Immature natural killer cell (primary cell): ENCODE measurements around the gene MRGPRD. TPM values are rescaled to one million over a fixed set of nuclear protein-coding genes. Genes with fewer than 3 reads are reported as not detected.

Experiments
- DNase-seq, 3 donors: peaks; one replicate each; pipeline ENCODE4 v3.0.0; 2022; ENCODE audit warnings: mixed read lengths in 1 of 3
- H3K27ac Mint-ChIP-seq, 6 donors: one replicate each; pipeline ENCODE4 v1.8.0; 2020; ENCODE audit warnings: mixed read lengths in 6 of 6, mild to moderate bottlenecking in 5 of 6, inconsistent platforms in 4 of 6, moderate library complexity in 3 of 6
- H3K27me3 Mint-ChIP-seq, 3 donors: one replicate each; pipeline ENCODE4 v1.8.0; 2020 to 2021; ENCODE audit warnings: low read depth in 3 of 3, mild to moderate bottlenecking in 3 of 3, mixed read lengths in 3 of 3, moderate library complexity in 3 of 3, inconsistent platforms in 1 of 3
- H3K36me3 Mint-ChIP-seq, 3 donors: one replicate each; pipeline ENCODE4 v1.8.0; 2020; ENCODE audit warnings: mixed read lengths in 3 of 3, inconsistent platforms in 2 of 3, mild to moderate bottlenecking in 2 of 3
- H3K4me1 Mint-ChIP-seq, 2 donors: one replicate each; pipeline ENCODE4 v1.8.0; 2020; ENCODE audit warnings: inconsistent platforms in 2 of 2, mild to moderate bottlenecking in 2 of 2, mixed read lengths in 2 of 2, moderate library complexity in 1 of 2
- H3K4me3 Mint-ChIP-seq, 5 donors: one replicate each; pipeline ENCODE4 v1.8.0; 2020; ENCODE audit warnings: mild to moderate bottlenecking in 5 of 5, mixed read lengths in 5 of 5, inconsistent platforms in 3 of 5, moderate library complexity in 3 of 5
- H3K9me3 Mint-ChIP-seq, 6 donors: one replicate each; pipeline ENCODE4 v1.8.0; 2020; ENCODE audit warnings: mild to moderate bottlenecking in 6 of 6, mixed read lengths in 6 of 6, inconsistent platforms in 4 of 6, moderate library complexity in 3 of 6
- polyA plus RNA-seq, 3 donors: library from polyadenylated mRNA; unstranded; fragments of 300-500 nt; fragmentation: Illumina TruSeq; gene quantifications; one replicate each; pipeline ENCODE4 v1.2.3, GENCODE V29; 2021

The MRGPRD gene
- polyA plus RNA-seq, 3 donors from 2014 or later = not detected

DNA sequence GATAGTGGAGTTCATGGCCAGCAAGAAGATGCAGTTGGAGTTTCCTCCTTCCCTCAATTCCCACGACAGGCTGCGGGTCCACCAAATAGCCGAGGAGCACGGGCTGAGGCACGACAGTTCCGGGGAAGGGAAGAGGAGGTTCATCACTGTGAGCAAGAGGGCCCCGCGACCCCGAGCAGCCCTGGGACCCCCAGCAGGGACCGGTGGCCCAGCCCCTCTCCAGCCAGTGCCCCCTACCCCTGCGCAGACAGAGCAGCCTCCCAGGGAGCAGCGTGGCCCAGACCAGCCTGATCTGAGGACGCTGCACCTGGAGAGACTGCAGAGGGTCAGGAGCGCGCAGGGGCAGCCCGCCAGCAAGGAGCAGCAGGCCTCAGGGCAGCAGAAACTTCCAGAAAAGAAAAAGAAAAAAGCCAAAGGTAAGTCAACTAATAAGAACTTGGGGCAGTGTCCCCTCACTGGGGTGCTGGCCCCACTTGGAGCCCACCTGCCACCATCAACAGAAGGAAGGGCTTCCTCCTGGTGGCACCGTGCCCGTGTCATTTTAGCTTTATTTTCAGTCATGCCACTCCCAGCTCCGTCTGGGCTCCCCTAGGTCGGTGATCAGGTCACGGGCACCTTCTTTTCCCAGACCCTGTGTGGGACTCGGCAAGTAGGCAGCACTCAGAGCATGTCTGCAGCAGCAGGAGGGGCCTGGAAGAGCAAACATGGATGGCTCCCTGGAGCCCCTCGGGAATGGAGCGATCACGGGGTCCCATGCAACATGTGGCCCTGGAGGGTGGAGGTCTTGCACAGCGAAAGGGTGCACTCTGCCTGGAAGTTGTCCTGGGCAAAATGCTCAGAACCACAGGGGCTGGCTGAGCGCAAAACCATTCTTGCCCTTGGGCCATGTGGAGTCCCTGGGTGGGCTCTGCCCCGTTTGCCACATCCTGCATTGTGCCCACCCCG lies 43.8 kb downstream of the MRGPRD start:
- DNase-seq = no peak
- H3K9me3 Mint-ChIP-seq = no peaks in the 10 kb centered on the region
- peaks cover 0 to 6% (median 0%) of the 10 kb centered on the region in 3 donors for H3K36me3 Mint-ChIP-seq
- peaks cover 0 to 2% of the 10 kb centered on the region in 2 donors for H3K4me1 Mint-ChIP-seq
- no peak overlapping the region for H3K27ac Mint-ChIP-seq
- peaks cover 0 to 1% (median 0%) of the 10 kb centered on the region in 3 donors for H3K27me3 Mint-ChIP-seq
- no peak overlapping the region for H3K4me3 Mint-ChIP-seq

DNA sequence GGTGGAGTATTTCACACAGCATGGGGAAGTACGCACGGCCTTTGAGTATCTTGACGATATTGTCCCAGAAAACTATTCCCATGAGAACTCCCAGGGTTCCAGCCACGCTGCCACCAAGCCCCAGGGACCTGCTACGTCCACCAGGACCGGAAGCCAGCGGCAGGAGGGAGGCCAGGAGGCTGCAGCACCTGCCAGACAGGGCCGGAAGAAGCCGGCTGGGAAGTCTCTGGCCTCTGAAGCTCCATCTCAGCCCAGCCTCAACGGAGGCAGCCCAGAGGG lies 44.5 kb downstream of the MRGPRD start:
- Mint-ChIP-seq H3K27ac (no peak overlapping the region), H3K36me3 (peaks cover 0 to 10% (median 0%) of the 10 kb centered on the region in 3 donors), H3K9me3 (no peaks in the 10 kb centered on the region), H3K27me3 (peaks cover 0 to 4% (median 0%) of the 10 kb centered on the region in 3 donors), H3K4me3 (no peak overlapping the region), H3K4me1 (peaks cover 0 to 2% of the 10 kb centered on the region in 2 donors)
- DNase-seq = no peak

DNA sequence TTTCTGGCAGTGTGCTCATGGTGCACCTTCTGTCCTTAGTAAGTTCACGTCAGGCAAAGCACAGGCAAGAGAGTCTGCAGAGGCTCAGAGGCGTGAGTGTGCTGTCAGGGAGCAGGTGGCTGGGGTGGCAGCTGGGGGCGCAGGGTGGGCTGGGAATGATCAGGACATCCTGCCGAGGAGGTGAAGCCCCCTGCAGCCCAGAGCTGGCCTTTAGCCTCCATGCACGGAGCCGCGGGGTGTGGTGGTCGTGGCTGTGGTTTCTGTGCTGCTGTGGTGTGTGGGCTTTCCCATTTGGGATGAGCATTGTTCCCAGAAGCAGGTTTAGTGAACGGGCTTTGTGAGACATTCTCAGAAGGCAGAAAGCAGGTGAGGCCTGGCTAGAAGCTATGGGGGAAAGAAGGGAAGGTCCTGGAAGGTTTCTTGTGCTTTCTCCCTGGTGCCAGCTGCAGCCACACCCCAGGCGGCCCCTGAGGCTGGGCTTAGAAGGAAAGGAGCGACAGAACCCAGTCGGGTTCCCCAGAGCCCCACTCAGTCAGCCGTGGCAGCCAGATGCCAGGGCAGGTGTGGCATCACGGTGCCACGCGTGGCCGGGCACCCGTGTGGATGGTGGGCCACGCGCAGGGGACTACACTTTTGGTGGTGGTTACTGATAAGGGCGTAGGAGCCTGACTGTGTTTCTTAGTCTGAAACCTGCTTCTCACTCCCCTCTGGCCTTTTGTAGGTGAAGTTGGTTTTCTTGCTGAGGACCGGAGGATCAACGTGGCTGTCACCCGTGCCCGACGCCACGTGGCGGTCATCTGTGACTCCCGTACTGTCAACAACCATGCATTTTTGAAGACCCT lies 45.0 kb downstream of the MRGPRD start:
- no peak for DNase-seq
- peak overlapping the region in 1 of 6 donors; percentile 40 for H3K27ac Mint-ChIP-seq
- H3K36me3 Mint-ChIP-seq = peaks cover 0 to 10% (median 0%) of the 10 kb centered on the region in 3 donors
- H3K4me3 Mint-ChIP-seq = no peak overlapping the region
- H3K27me3 Mint-ChIP-seq = peaks cover 0 to 4% (median 0%) of the 10 kb centered on the region in 3 donors
- peaks cover 0 to 2% of the 10 kb centered on the region in 2 donors for H3K4me1 Mint-ChIP-seq
- H3K9me3 Mint-ChIP-seq = no peaks in the 10 kb centered on the region

DNA sequence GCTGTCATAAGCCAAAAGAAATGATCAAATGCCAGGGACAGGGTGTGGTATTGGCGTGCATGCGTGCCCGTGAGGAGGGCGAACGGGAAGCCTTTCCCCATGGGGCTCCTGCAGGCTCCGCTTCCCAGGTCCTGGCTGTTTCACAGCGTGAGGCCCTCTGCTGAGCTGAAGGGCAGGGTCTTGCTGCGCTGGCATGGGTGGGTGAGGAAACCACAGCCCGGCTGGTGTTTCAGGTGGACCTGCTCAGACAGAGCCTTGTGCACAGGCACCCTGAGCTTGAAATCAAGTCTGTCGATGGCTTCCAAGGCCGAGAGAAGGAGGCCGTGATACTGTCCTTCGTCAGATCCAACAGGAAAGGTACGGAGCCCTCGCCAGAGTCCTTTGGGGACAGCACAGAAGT lies 45.7 kb downstream of the MRGPRD start:
- no peak overlapping the region for H3K4me3 Mint-ChIP-seq
- H3K27me3 Mint-ChIP-seq = peaks cover 0 to 4% (median 0%) of the 10 kb centered on the region in 3 donors
- DNase-seq = no peak
- H3K36me3 Mint-ChIP-seq = peaks cover 6 to 15% (median 6%) of the 10 kb centered on the region in 3 donors
- no peaks in the 10 kb centered on the region for H3K9me3 Mint-ChIP-seq
- peaks cover 0 to 2% of the 10 kb centered on the region in 2 donors for H3K4me1 Mint-ChIP-seq
- H3K27ac Mint-ChIP-seq = no peak overlapping the region

DNA sequence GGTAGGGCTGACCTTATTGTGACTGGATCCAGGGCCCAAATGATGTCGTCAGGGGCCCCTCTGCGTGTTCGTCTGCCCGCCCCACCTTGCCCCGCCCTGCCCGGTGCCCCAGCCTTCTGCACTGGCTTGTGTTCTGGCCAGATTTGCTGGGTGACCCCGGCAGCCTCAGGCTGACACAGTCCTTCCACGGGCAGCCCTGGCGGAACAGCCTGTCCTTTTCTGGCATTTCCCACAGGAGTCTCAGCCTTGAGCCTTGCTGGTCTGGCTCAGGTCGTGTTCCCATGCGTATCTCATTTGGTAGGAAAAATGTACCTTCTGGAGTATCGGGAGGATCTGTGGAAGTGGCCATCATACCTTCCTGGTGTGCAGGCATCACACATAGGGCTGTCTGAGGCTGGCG lies 46.1 kb downstream of the MRGPRD start:
- Mint-ChIP-seq H3K4me1 (peaks cover 0 to 2% of the 10 kb centered on the region in 2 donors), H3K27ac (no peak overlapping the region), H3K9me3 (no peaks in the 10 kb centered on the region), H3K36me3 (peaks cover 7 to 18% (median 7%) of the 10 kb centered on the region in 3 donors), H3K27me3 (peaks cover 0 to 4% (median 0%) of the 10 kb centered on the region in 3 donors), H3K4me3 (no peak overlapping the region)
- no peak for DNase-seq

DNA sequence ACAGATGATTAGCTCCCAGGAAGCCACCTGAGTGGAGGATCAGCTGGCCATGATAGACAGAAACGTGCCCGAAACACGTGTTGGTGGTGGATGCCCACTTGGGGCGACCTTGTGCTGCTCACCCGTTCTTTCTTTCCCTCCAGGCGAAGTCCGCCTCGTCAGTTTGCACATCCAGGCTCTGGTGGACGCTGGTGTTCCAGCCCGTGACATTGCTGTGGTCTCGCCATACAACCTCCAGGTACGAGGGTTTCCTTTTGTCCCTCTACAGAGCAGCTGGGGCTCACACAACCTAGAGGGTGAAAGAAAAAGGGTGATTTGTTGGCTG lies 46.5 kb downstream of the MRGPRD start:
- H3K4me3 Mint-ChIP-seq = no peak overlapping the region
- DNase-seq = no peak
- peaks cover 0 to 4% (median 0%) of the 10 kb centered on the region in 3 donors for H3K27me3 Mint-ChIP-seq
- H3K4me1 Mint-ChIP-seq = peaks cover 0 to 2% of the 10 kb centered on the region in 2 donors
- H3K27ac Mint-ChIP-seq = peak overlapping the region in 1 of 6 donors; percentile 45
- H3K9me3 Mint-ChIP-seq = no peaks in the 10 kb centered on the region
- peaks cover 7 to 21% (median 7%) of the 10 kb centered on the region in 3 donors for H3K36me3 Mint-ChIP-seq

DNA sequence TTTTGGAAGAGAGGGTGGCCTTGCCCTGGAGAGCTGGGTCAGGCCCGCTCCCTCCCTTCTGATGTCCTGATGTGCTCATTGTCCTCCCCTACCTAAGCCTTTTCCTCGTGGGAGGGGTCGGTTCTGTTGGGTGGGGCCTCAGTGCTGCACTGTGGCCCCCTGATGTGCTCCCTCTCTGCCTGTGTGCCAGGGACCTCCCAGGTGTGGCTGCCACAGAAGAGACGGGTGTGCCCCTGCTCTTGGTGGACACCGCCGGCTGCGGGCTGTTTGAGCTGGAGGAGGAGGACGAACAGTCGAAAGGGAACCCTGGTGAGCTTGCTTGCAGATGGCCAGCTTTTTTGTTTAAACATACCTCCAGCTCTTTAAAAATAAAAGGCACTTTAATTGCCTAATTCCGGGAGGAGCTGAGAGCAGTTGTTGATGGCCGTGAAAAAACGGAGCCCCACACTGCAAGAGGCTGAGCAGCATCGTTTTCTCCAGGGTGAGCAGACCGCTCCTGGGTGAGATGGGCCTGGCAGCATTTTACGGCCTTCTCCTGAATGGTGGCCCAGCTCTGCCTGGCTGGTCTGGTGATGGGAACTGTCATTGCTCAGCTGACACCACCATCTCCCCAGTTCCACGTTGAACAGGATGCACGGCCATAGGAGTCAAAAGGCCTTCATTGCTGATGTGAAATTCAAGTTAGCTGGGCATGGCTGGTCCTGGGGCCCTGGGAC lies 47.0 kb downstream of the MRGPRD start:
- Mint-ChIP-seq H3K4me3 (no peak overlapping the region), H3K27me3 (peaks cover 0 to 4% (median 0%) of the 10 kb centered on the region in 3 donors), H3K36me3 (peaks cover 7 to 23% (median 7%) of the 10 kb centered on the region in 3 donors), H3K9me3 (no peaks in the 10 kb centered on the region), H3K4me1 (no peaks in the 10 kb centered on the region), H3K27ac (no peak overlapping the region)
- no peak for DNase-seq

DNA sequence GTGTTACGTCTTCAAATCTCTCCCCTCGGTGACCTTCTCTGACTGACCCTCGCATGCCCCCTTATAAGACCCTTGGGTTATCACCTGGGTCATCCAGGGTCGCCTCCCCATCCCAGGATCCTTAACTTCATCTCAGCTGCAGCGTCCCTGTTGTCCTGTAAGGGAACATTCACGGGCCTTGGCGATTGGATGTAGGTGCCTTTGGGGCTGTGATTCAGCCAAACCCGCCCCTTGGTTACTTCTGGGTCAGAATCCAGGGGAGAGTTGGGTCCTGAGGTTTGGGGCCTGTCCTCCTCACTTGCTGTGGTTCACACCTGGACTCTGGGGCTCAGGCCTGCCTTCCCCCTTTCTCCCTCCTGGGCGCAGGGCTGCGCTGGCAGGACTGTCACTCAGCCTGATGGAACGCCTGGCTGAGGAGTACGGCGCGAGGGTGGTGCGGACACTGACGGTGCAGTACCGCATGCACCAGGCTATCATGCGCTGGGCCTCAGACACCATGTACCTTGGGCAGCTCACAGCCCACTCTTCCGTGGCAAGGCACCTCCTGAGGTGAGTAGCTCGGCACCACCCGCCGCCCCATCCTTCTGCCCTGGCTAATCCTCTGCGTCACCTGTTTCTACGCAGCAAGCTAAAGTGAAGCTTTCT lies 47.7 kb downstream of the MRGPRD start:
- Mint-ChIP-seq H3K36me3 (peaks cover 10 to 28% (median 13%) of the 10 kb centered on the region in 3 donors), H3K4me3 (no peak overlapping the region), H3K27ac (no peak overlapping the region), H3K4me1 (no peaks in the 10 kb centered on the region), H3K9me3 (peaks cover 0 to 2% (median 0%) of the 10 kb centered on the region in 6 donors), H3K27me3 (peaks cover 0 to 4% (median 0%) of the 10 kb centered on the region in 3 donors)
- DNase-seq = no peak

DNA sequence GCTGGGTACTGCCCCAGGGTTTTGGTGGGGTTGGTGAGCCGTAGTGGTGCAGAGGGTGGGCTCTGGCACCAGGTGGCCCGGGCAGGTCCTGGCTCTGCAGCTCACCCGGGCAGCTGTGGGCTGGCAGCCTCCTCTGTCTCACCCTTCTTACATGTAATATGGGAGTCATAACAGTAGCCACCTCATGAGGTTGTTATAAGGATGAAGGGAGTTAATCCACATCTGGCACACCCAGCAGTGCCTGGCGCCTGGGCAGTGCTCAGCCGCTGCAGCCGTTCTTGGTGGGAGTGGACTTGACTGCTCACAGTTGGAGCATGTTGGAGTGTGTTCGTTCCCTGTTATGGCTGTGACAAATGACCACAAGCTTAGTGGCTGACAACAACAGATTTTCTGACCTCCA lies 48.4 kb downstream of the MRGPRD start:
- H3K27ac Mint-ChIP-seq = no peak overlapping the region
- H3K36me3 Mint-ChIP-seq = peaks cover 16 to 34% (median 17%) of the 10 kb centered on the region in 3 donors
- peaks cover 0 to 4% (median 0%) of the 10 kb centered on the region in 3 donors for H3K27me3 Mint-ChIP-seq
- H3K4me3 Mint-ChIP-seq = no peak overlapping the region
- H3K9me3 Mint-ChIP-seq = peaks cover 0 to 2% (median 0%) of the 10 kb centered on the region in 6 donors
- H3K4me1 Mint-ChIP-seq = no peaks in the 10 kb centered on the region
- DNase-seq = no peak

DNA sequence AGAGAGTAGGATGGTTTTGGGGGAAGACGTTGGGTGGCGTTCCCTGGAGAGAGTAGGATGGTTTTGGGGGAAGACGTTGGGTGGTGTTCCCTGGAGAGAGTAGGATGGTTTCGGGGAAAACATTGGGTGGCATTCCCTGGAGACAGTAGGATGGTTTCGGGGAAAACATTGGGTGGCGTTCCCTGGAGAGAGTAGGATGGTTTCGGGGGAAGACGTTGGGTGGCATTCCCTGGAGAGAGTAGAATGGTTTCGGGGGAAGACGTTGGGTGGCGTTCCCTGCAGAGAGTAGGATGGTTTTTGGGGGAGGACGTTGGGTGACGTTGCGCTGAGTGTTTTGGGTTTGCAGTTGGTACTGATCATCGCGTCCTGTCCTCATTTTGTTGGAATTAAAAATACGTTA lies 48.9 kb downstream of the MRGPRD start:
- no peak overlapping the region for H3K27ac Mint-ChIP-seq

GRCh38 chr11:68930991-68931855 lies 49.6 kb downstream of the MRGPRD start:
- no peak overlapping the region for H3K27ac Mint-ChIP-seq
- peaks cover 0 to 4% (median 0%) of the 10 kb centered on the region in 3 donors for H3K27me3 Mint-ChIP-seq
- no peak for DNase-seq
- peaks cover under 1 to 12% (median 8%) of the 10 kb centered on the region in 6 donors for H3K9me3 Mint-ChIP-seq
- no peaks in the 10 kb centered on the region for H3K4me1 Mint-ChIP-seq
- peaks cover 22 to 45% (median 27%) of the 10 kb centered on the region in 3 donors for H3K36me3 Mint-ChIP-seq
- no peak overlapping the region for H3K4me3 Mint-ChIP-seq

More for the DNA sequence above, 48.9 kb downstream of the MRGPRD start:
- Mint-ChIP-seq H3K27me3 (peaks cover 0 to 4% (median 0%) of the 10 kb centered on the region in 3 donors), H3K9me3 (peaks cover 0 to 6% (median 4%) of the 10 kb centered on the region in 6 donors), H3K36me3 (peaks cover 21 to 38% (median 21%) of the 10 kb centered on the region in 3 donors), H3K4me1 (no peaks in the 10 kb centered on the region), H3K4me3 (no peak overlapping the region)
- DNase-seq = no peak
